Panc1 (cell line): ENCODE measurements around the gene SRCIN1. TPM values are rescaled to one million over a fixed set of nuclear protein-coding genes. Genes with fewer than 3 reads are reported as not detected.
"Not testable (repeated sequence)": the region's sequence is repeated elsewhere in the genome, so short reads cannot be mapped to it uniquely, and the experiment has no call there.

Experiments used
- ATAC-seq: fragments of 200-7000 bp; cut with Tn5 transposase; 2 replicates; pipeline ENCODE4 v1.9.1; 2020; ENCODE audit warnings: mild to moderate bottlenecking, moderate library complexity
- BruUV-seq: library from RNA; stranded (reverse); fragments of 400-500 nt; replicated peaks from 2 replicates; lab custom pipeline; 2021; lab: Mats Ljungman, UMichigan
- CTCF ChIA-PET: fragments of 300-600 bp; sonication (Branson Sonifier 250); formaldehyde crosslinking; loops from one replicate; lab custom pipeline; 2022; ENCODE audit warnings: antibody characterized with exemption; lab: Charles Lee
- POLR2A ChIA-PET: fragments of 300-600 bp; sonication (Branson Sonifier 250); formaldehyde crosslinking; loops from one replicate; lab custom pipeline; 2022; ENCODE audit warnings: antibody characterized with exemption; lab: Charles Lee
- DNase-seq: peaks from one replicate; pipeline ENCODE4 v3.0.0-alpha.2; 2010; ENCODE audit warnings: low read depth, low spot score
- H3K27ac ChIP-seq: 2 replicates; pipeline ENCODE4 v1.5.1; 2011; ENCODE audit warnings: mild to moderate bottlenecking, low read length, inconsistent platforms
- H3K27me3 ChIP-seq: fragments of 200-500 bp; sonication (Bioruptor generic); 2 replicates; pipeline ENCODE4 v1.6.0; 2014; ENCODE audit warnings: low read length, inconsistent platforms; ENCODE audit not compliant: control insufficient read depth, insufficient read depth
- H3K36me3 ChIP-seq: fragments of 200-500 bp; sonication (Bioruptor generic); 2 replicates; pipeline ENCODE4 v1.5.1; 2014; ENCODE audit warnings: inconsistent platforms, mild to moderate bottlenecking, low read length, moderate library complexity; ENCODE audit not compliant: control insufficient read depth, insufficient read depth
- H3K4me1 ChIP-seq: 2 replicates; pipeline ENCODE4 v1.5.1; 2011; ENCODE audit warnings: inconsistent platforms, mild to moderate bottlenecking, low read length, moderate library complexity; ENCODE audit not compliant: control insufficient read depth, insufficient read depth
- H3K4me3 ChIP-seq, 2 experiments: 2 replicates each; pipeline ENCODE4 v1.5.1; 2011 to 2012; ENCODE audit warnings: low read depth in 2 of 2, low read length in 2 of 2, mild to moderate bottlenecking in 2 of 2, inconsistent platforms in 1 of 2, moderate library complexity in 1 of 2
- H3K9me3 ChIP-seq: fragments of 200-500 bp; sonication (Bioruptor generic); 2 replicates; pipeline ENCODE4 v1.5.1; 2014; ENCODE audit warnings: low read depth, mild to moderate bottlenecking, inconsistent platforms, low read length, moderate library complexity; ENCODE audit not compliant: control insufficient read depth, insufficient read depth
- POLR2AphosphoS5 ChIP-seq: IDR thresholded peaks from 2 replicates; pipeline ENCODE4 v1.6.1; 2012; ENCODE audit warnings: mild to moderate bottlenecking, low read depth, low read length, moderate library complexity
- REST ChIP-seq, 2 experiments: IDR thresholded peaks; 2 replicates each; pipeline ENCODE4 v1.6.1; 2011 to 2012; ENCODE audit warnings: low read depth in 2 of 2, control low read depth in 1 of 2, low read length in 1 of 2, mild to moderate bottlenecking in 1 of 2, moderate library complexity in 1 of 2; ENCODE audit not compliant: insufficient read depth in 1 of 2
- SIN3A ChIP-seq: IDR thresholded peaks from 2 replicates; pipeline ENCODE4 v1.6.1; 2012; ENCODE audit warnings: low read depth, mild to moderate bottlenecking, low read length, moderate library complexity, borderline replicate concordance; ENCODE audit not compliant: insufficient read depth
- TCF7L2 ChIP-seq: IDR thresholded peaks from 2 replicates; pipeline ENCODE4 v1.6.1; 2011; ENCODE audit warnings: mild to moderate bottlenecking, low read depth, low read length, inconsistent platforms
- in situ Hi-C: cut with HindIII; loops from 2 replicates; pipeline ENCODE4 v1.10.0; 2016; ENCODE audit warnings: low sequenced_read_pairs, low pct_unique_long_range_greater_than_20kb
- intact Hi-C: fragments of 100-400 bp; cut with micrococcal nuclease; formaldehyde crosslinking; loops from one replicate; pipeline ENCODE4 v1.10.0; 2022; ENCODE audit not compliant: unreplicated experiment
- total RNA-seq: library from RNA; stranded (reverse); gene quantifications from one replicate; pipeline ENCODE4 v1.2.1, GENCODE V29; 2021; ENCODE audit not compliant: unreplicated experiment
- TF ChIP-seq, protein P1 (sequence below): fragments of 450-650 bp; IDR thresholded peaks from 2 replicates; pipeline ENCODE4 v1.5.1; 2017; ENCODE audit warnings: mild to moderate bottlenecking

The SRCIN1 gene
- total RNA-seq, 1 experiment from 2014 or later = 12.8 TPM

GRCh38 chr17:38532451-38532850, 73.3 kb downstream of the SRCIN1 start:
- Histone ChIP-seq H3K36me3 (no peaks in the 10 kb centered on the region), H3K9me3 (no peaks in the 10 kb centered on the region), H3K27me3 (no peaks in the 10 kb centered on the region), H3K4me1 (no peaks in the 10 kb centered on the region), H3K4me3 (no peak overlapping the region), H3K27ac (no peak overlapping the region)
- POLR2A ChIA-PET = interaction anchor here (0.6 kb wide), 1 partner anchor 25 kb away, joined by 12 read pairs; no protein-coding TSS in a partner anchor
- CTCF ChIA-PET = interaction anchor here (0.6 to 0.7 kb wide), 2 partner anchors 41 to 142 kb away, joined by 5 to 6 read pairs; partner anchors contain the start of gene EPOP
- in situ Hi-C loops (no loop called here), intact Hi-C loops (no loop called here)
- DNase-seq = no peak
- ATAC-seq = no peak
- TF ChIP-seq TCF7L2 (no peak), SIN3A (no peak), REST (IDR thresholded peaks at IDR 0.05; ENCODE audit: insufficient read depth in 1 of 2, low read depth in 2 of 2, low read length in 1 of 2) (no peak), POLR2AphosphoS5 (no peak)
- TF ChIP-seq, protein P1, sequence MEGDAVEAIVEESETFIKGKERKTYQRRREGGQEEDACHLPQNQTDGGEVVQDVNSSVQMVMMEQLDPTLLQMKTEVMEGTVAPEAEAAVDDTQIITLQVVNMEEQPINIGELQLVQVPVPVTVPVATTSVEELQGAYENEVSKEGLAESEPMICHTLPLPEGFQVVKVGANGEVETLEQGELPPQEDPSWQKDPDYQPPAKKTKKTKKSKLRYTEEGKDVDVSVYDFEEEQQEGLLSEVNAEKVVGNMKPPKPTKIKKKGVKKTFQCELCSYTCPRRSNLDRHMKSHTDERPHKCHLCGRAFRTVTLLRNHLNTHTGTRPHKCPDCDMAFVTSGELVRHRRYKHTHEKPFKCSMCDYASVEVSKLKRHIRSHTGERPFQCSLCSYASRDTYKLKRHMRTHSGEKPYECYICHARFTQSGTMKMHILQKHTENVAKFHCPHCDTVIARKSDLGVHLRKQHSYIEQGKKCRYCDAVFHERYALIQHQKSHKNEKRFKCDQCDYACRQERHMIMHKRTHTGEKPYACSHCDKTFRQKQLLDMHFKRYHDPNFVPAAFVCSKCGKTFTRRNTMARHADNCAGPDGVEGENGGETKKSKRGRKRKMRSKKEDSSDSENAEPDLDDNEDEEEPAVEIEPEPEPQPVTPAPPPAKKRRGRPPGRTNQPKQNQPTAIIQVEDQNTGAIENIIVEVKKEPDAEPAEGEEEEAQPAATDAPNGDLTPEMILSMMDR = no peak
- BruUV-seq = no TSS peak

- H3K4me1 ChIP-seq, H3K27ac ChIP-seq, POLR2A ChIA-PET, ATAC-seq, intact Hi-C loops, H3K27me3 ChIP-seq, in situ Hi-C loops, H3K36me3 ChIP-seq, H3K4me3 ChIP-seq, CTCF ChIA-PET, H3K9me3 ChIP-seq, DNase-seq: not testable (repeated sequence)
- BruUV-seq = TSS peak; percentile 71
These were observed 74.0 kb downstream of the SRCIN1 start for GRCh38 chr17:38531761-38532160.

DNA sequence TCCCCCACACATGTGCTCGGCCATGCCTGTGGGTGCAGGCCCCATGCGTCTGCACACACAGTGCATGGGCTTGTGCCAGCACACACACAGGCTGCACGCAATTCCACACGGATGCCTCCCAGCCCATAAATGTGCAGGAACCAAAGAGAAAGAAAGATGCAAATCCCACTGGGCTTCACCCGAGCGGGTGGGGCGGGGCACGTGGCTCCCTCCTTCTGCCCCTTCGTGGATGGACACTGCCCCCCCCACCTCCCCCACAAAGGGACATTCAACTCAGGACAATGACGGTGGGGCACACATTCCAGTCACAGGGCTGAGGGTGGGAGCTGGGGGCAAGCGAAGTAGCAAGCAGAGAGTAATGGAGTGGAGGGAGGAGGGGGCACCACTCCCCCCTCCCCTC, 74.9 kb downstream of the SRCIN1 start:
- H3K27me3 ChIP-seq, intact Hi-C loops, POLR2A ChIA-PET, H3K27ac ChIP-seq, in situ Hi-C loops, H3K9me3 ChIP-seq, DNase-seq, H3K4me3 ChIP-seq, ATAC-seq, CTCF ChIA-PET, BruUV-seq, H3K36me3 ChIP-seq, H3K4me1 ChIP-seq: not testable (repeated sequence)

GRCh38 chr17:38528141-38528540, 77.6 kb downstream of the SRCIN1 start:
- H3K27me3 ChIP-seq, DNase-seq, BruUV-seq, in situ Hi-C loops, H3K27ac ChIP-seq, H3K36me3 ChIP-seq, intact Hi-C loops, H3K4me1 ChIP-seq, CTCF ChIA-PET, ATAC-seq, H3K9me3 ChIP-seq, H3K4me3 ChIP-seq, POLR2A ChIA-PET: not testable (repeated sequence)

- POLR2A ChIA-PET, H3K27me3 ChIP-seq, in situ Hi-C loops, CTCF ChIA-PET, H3K4me1 ChIP-seq, intact Hi-C loops, H3K36me3 ChIP-seq, H3K9me3 ChIP-seq, DNase-seq, ATAC-seq, H3K27ac ChIP-seq, H3K4me3 ChIP-seq, BruUV-seq: not testable (repeated sequence)
These were observed 79.2 kb downstream of the SRCIN1 start for GRCh38 chr17:38526526-38526925.
